Fibroblast of pulmonary artery (primary cell): ENCODE data around the gene TACC2.
A peak's percentile ranks its signal among the peaks of the same experiment; 100 is the strongest.

Source experiments
- DNase-seq: peaks from one replicate; pipeline ENCODE4 v3.0.0-alpha.2; 2010; ENCODE audit warnings: low read depth
- H3K4me3 ChIP-seq: replicated peaks from 2 replicates; pipeline ENCODE4 v1.5.1; 2011; ENCODE audit warnings: low read depth, mild to moderate bottlenecking, control low read depth, low read length, moderate library complexity
- TF ChIP-seq, protein P1 (sequence below): IDR thresholded peaks from 2 replicates; pipeline ENCODE4 v1.5.1; 2011; ENCODE audit warnings: mild to moderate bottlenecking, control low read depth, low read length, inconsistent platforms; ENCODE audit errors: missing control alignments

Gene TACC2

GRCh38 chr10:122204691-122205489, 215.9 kb downstream of the TACC2 start:
- no peak for DNase-seq
- H3K4me3 ChIP-seq: no peak overlapping the region
- TF ChIP-seq, protein P1, sequence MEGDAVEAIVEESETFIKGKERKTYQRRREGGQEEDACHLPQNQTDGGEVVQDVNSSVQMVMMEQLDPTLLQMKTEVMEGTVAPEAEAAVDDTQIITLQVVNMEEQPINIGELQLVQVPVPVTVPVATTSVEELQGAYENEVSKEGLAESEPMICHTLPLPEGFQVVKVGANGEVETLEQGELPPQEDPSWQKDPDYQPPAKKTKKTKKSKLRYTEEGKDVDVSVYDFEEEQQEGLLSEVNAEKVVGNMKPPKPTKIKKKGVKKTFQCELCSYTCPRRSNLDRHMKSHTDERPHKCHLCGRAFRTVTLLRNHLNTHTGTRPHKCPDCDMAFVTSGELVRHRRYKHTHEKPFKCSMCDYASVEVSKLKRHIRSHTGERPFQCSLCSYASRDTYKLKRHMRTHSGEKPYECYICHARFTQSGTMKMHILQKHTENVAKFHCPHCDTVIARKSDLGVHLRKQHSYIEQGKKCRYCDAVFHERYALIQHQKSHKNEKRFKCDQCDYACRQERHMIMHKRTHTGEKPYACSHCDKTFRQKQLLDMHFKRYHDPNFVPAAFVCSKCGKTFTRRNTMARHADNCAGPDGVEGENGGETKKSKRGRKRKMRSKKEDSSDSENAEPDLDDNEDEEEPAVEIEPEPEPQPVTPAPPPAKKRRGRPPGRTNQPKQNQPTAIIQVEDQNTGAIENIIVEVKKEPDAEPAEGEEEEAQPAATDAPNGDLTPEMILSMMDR: no peak

GRCh38 chr10:122206471-122207065, 217.6 kb downstream of the TACC2 start:
- DNase-seq: no peak
- TF ChIP-seq, protein P1: no peak
- no peak overlapping the region for H3K4me3 ChIP-seq

GRCh38 chr10:122207163-122207562, 218.2 kb downstream of the TACC2 start:
- TF ChIP-seq, protein P1: no peak
- H3K4me3 ChIP-seq: no peak overlapping the region
- no peak for DNase-seq

DNA sequence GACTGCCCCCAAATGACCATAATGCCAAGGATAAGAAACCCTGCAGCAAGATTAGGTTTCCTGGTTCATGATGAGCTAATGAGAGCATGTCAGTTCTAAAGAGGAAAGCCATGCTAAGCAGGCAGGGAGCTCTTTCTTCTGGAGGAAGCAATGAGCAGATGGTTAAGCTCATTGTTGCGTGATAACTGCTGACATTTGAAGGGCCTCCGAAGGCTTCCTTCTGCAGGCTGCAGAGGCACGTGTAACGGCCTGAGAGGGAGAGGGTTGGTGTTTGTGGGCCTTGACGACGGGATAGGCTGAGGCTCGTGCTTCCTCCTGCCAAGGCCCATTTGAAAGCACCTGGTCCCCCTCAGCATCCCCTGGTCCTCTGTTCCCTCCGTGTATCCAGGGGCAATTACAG, 218.6 kb downstream of the TACC2 start:
- TF ChIP-seq, protein P1: no peak
- peak; percentile 81 for DNase-seq
- no peak overlapping the region for H3K4me3 ChIP-seq

DNA sequence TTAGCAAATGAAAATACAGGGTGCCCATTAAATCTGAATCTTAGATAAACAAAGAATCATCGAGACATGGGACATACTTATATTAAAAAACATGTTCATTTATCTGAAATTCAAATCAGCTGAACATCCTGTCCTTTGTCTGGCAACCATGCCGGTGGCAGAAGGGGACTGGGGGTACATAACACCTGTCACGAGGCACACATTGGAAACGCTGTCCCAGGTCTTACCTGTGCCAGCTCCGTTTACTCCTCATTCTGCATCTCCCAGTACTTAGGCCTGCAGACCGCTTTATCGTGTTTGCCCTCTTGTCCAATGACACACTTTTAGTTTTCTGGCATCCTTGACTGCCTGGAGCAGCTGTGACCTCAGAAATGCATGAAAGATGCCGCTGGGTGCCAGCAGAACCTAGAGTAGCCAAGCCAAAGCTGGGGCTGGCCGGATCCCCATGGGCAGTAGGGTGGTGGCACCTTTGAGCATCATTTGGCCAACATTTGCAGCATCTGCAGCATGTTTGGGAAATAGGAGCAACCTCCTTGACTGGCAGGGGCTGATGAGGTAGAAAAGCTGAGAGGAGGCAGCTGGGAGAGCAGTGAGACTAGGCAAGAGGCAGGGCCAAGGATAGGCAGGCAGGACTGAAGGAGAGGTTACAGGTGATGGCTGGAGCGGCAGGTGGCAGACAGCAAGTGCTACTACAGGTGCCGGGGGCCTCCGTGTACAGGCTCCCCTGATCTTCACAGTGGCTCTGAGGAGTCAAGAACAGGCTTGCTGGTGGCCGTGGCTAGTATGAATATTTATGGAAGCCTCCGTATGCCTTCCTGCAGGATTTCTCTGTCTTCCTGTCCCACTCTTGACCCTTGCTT, 219.8 kb downstream of the TACC2 start:
- TF ChIP-seq, protein P1: no peak
- H3K4me3 ChIP-seq: no peak overlapping the region
- no peak for DNase-seq

GRCh38 chr10:122210481-122211265, 221.7 kb downstream of the TACC2 start:
- TF ChIP-seq, protein P1: no peak
- H3K4me3 ChIP-seq: no peak overlapping the region
- DNase-seq: no peak
